ENCODE data around the gene BCAS1. TPM values are rescaled to one million over a fixed set of nuclear protein-coding genes. Genes with fewer than 3 reads are reported as not detected.

BCAS1 gene
- total RNA-seq, 1 experiment from 2014 or later: 0.17 TPM

DNA sequence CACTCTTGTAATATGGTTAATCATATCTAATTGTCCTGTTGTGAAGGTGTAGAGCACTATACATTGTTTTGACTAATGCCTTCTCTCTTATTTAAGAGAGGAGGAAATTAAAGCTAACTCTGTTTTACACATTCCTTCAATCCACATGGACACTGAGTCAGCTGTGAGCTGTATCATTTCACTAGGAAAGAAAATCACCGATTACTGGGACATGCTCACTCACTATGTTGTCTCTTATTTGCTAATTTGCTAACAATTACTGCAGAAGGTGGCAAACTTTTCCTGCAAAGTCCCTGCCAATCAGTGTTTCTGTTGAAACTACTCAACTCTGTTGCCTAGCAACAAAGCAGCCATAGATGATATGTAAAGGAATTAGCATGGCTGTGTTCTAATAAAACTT is 98.2 kb downstream of the BCAS1 start:
- Histone ChIP-seq H2AFZ (ENCODE audit: low read depth, low read length, poor library complexity, severe bottlenecking) (no peak overlapping the region), H3K9ac (ENCODE audit: low read length) (no peak overlapping the region), H3K36me3 (ENCODE audit: control insufficient read depth in 1 of 2, insufficient read depth in 2 of 2, low read length in 2 of 2) (no peaks in the 10 kb centered on the region), H3K27me3 (ENCODE audit: insufficient read depth, low read length) (no peaks in the 10 kb centered on the region), H3K4me3 (replicated peaks in 1 of 2; ENCODE audit: low read depth in 1 of 2, low read length in 2 of 2) (no peak overlapping the region), H4K20me1 (ENCODE audit: insufficient read depth) (no peaks in the 10 kb centered on the region), H3K4me1 (ENCODE audit: control insufficient read depth in 1 of 2, insufficient read depth in 2 of 2, low read length in 2 of 2) (no peaks in the 10 kb centered on the region), H3K27ac (ENCODE audit: low read depth, low read length) (no peak overlapping the region), H3K4me2 (ENCODE audit: low read length) (no peak overlapping the region), H3K9me2 (ENCODE audit: insufficient read depth) (no peaks in the 10 kb centered on the region), H3K79me2 (ENCODE audit: insufficient read depth, low read length) (no peaks in the 10 kb centered on the region), H3K9me3 (ENCODE audit: control insufficient read depth in 1 of 2, insufficient read depth in 1 of 2, low read depth in 1 of 2, low read length in 2 of 2) (no peaks in the 10 kb centered on the region)
- ChIA-PET CTCF (no interaction called here), POLR2A (no interaction called here), RAD21 (ENCODE audit: low non-redundant PET in 1 of 2, low total read pairs in 2 of 2, uncharacterized antibody in 2 of 2, unreplicated experiment in 2 of 2) (no interaction called here)
- no peak for TF ChIP-seq FOSL1 (IDR thresholded peaks at IDR 0.05; ENCODE audit: low read depth)
- intact Hi-C loops (cut with micrococcal nuclease): no loop called here
- DNase-seq (ENCODE audit: low read depth, low spot score) (no peak), ATAC-seq (no peak)
- no TSS peak for BruUV-seq (replicated peaks)

DNA sequence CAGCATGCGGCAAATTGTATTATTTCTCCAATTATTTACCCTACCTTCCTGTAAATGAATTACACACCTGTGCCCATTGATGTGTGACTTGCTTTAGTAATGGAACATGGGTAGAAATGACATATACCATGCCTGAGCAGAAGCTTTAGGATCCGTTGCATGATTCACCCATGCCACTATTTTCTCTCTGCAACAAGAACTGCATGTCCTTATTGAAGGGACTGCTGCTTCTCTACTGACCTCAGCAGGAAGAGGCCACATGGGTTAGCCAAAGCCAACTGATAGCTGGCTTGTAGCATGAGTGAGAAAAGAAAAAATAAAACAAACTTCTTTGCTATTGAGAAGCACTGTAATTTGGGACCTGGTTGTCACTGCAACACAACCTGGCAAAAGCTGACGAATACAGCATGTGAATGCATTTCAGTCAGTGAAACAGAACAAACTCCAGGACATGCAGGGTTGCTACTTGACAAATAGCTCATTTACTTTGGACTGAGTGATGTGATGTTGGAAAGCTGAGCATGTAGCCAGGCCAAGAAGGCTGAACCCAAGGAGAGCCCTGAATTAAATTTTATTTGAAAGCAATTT is 99.2 kb downstream of the BCAS1 start:
- Histone ChIP-seq H2AFZ (ENCODE audit: low read depth, low read length, poor library complexity, severe bottlenecking) (no peak overlapping the region), H4K20me1 (ENCODE audit: insufficient read depth) (no peaks in the 10 kb centered on the region), H3K4me1 (ENCODE audit: control insufficient read depth in 1 of 2, insufficient read depth in 2 of 2, low read length in 2 of 2) (no peaks in the 10 kb centered on the region), H3K36me3 (ENCODE audit: control insufficient read depth in 1 of 2, insufficient read depth in 2 of 2, low read length in 2 of 2) (no peaks in the 10 kb centered on the region), H3K27me3 (ENCODE audit: insufficient read depth, low read length) (no peaks in the 10 kb centered on the region), H3K9me2 (ENCODE audit: insufficient read depth) (no peaks in the 10 kb centered on the region), H3K79me2 (ENCODE audit: insufficient read depth, low read length) (no peaks in the 10 kb centered on the region), H3K27ac (ENCODE audit: low read depth, low read length) (no peak overlapping the region), H3K9ac (ENCODE audit: low read length) (no peak overlapping the region), H3K4me3 (replicated peaks in 1 of 2; ENCODE audit: low read depth in 1 of 2, low read length in 2 of 2) (no peak overlapping the region), H3K4me2 (ENCODE audit: low read length) (no peak overlapping the region), H3K9me3 (ENCODE audit: control insufficient read depth in 1 of 2, insufficient read depth in 1 of 2, low read depth in 1 of 2, low read length in 2 of 2) (no peaks in the 10 kb centered on the region)
- intact Hi-C loops (cut with micrococcal nuclease): no loop called here
- no peak for ATAC-seq
- TF ChIP-seq ZNF274 (IDR thresholded peaks at IDR 0.05; ENCODE audit: low read depth, low read length) (no peak), SP1 (IDR thresholded peaks at IDR 0.05; ENCODE audit: low read depth) (no peak), RAD21 (IDR thresholded peaks at IDR 0.05; ENCODE audit: low read depth) (no peak), ELF1 (IDR thresholded peaks at IDR 0.05; ENCODE audit: borderline replicate concordance, low read depth) (no peak), CBX3 (IDR thresholded peaks at IDR 0.05; ENCODE audit: low read depth) (no peak), SRF (IDR thresholded peaks at IDR 0.05; ENCODE audit: low read depth) (no peak), POLR2A (IDR thresholded peaks at IDR 0.05; ENCODE audit: borderline replicate concordance, extremely low read depth, insufficient read depth, insufficient read length) (no peak), ZFX (IDR thresholded peaks at IDR 0.05) (no peak), TCF7L2 (IDR thresholded peaks at IDR 0.05; ENCODE audit: borderline replicate concordance, extremely low read depth, insufficient read depth, insufficient read length) (no peak)
- TF ChIP-seq, protein P1, sequence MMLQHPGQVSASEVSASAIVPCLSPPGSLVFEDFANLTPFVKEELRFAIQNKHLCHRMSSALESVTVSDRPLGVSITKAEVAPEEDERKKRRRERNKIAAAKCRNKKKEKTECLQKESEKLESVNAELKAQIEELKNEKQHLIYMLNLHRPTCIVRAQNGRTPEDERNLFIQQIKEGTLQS (IDR thresholded peaks at IDR 0.05): no peak
- TF ChIP-seq, protein P2, sequence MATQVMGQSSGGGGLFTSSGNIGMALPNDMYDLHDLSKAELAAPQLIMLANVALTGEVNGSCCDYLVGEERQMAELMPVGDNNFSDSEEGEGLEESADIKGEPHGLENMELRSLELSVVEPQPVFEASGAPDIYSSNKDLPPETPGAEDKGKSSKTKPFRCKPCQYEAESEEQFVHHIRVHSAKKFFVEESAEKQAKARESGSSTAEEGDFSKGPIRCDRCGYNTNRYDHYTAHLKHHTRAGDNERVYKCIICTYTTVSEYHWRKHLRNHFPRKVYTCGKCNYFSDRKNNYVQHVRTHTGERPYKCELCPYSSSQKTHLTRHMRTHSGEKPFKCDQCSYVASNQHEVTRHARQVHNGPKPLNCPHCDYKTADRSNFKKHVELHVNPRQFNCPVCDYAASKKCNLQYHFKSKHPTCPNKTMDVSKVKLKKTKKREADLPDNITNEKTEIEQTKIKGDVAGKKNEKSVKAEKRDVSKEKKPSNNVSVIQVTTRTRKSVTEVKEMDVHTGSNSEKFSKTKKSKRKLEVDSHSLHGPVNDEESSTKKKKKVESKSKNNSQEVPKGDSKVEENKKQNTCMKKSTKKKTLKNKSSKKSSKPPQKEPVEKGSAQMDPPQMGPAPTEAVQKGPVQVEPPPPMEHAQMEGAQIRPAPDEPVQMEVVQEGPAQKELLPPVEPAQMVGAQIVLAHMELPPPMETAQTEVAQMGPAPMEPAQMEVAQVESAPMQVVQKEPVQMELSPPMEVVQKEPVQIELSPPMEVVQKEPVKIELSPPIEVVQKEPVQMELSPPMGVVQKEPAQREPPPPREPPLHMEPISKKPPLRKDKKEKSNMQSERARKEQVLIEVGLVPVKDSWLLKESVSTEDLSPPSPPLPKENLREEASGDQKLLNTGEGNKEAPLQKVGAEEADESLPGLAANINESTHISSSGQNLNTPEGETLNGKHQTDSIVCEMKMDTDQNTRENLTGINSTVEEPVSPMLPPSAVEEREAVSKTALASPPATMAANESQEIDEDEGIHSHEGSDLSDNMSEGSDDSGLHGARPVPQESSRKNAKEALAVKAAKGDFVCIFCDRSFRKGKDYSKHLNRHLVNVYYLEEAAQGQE (IDR thresholded peaks at IDR 0.05; ENCODE audit: low read depth): no peak
- TF ChIP-seq, protein P3, sequence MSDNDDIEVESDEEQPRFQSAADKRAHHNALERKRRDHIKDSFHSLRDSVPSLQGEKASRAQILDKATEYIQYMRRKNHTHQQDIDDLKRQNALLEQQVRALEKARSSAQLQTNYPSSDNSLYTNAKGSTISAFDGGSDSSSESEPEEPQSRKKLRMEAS (IDR thresholded peaks at IDR 0.05): no peak
- RAD21 ChIA-PET (ENCODE audit: low non-redundant PET in 1 of 2, low total read pairs in 2 of 2, uncharacterized antibody in 2 of 2, unreplicated experiment in 2 of 2): no interaction called here
- DNase-seq (ENCODE audit: low read depth, low spot score): no peak
- BruUV-seq (replicated peaks): no TSS peak
- POLR2A ChIA-PET: no interaction called here
- CTCF ChIA-PET: no interaction called here
